GM12864 (cell line): Measurements from ENCODE around the gene EGFR.
"Not testable (repeated sequence)": the region's sequence is repeated elsewhere in the genome, so short reads cannot be mapped to it uniquely, and the experiment has no call there.

Experiments
- DNase-seq: peaks from one replicate; pipeline ENCODE4 v3.0.0-alpha.2; 2011; ENCODE audit warnings: low read depth
- H3K4me3 ChIP-seq: 2 replicates; pipeline ENCODE4 v1.5.1; 2011; ENCODE audit warnings: mild to moderate bottlenecking, low read depth, low read length, control low read depth
- TF ChIP-seq, protein P1 (sequence below): IDR thresholded peaks from 2 replicates; pipeline ENCODE4 v1.5.1; 2011; ENCODE audit warnings: low read depth, mild to moderate bottlenecking, moderate library complexity, low read length, control low read depth, inconsistent platforms; ENCODE audit errors: missing control alignments

EGFR gene

DNA sequence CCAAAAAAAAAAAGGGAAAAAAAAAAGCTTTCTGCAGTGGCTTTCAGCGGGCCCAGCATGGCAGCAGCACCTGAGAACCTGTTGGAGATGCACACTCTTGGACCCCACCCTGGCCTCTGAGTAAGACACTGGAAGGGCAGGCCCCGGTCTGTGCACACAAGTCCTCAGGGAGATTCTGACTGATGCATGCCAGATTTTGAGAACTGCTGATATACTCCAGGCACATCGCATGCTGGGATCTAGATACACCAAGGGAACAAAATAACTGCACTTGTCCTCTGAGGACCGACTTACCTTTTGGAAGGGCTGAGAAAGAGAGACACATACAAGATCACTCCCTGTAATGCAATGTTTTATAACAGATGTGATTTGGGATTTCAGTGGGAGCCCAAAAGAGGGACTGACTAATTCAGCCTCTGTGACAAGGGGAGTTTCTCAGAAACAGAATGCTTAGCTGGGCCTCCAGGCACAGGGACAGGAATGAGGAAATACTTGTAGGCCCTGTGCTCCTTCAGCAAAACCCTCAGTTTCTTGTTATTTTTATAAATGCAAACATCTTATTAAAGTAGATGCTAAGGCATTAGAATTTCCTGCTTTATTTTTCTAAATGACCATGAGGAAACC lies 8.2 kb downstream of the EGFR start:
- DNase-seq, result no peak
- H3K4me3 ChIP-seq, result no peak overlapping the region
- TF ChIP-seq, protein P1, sequence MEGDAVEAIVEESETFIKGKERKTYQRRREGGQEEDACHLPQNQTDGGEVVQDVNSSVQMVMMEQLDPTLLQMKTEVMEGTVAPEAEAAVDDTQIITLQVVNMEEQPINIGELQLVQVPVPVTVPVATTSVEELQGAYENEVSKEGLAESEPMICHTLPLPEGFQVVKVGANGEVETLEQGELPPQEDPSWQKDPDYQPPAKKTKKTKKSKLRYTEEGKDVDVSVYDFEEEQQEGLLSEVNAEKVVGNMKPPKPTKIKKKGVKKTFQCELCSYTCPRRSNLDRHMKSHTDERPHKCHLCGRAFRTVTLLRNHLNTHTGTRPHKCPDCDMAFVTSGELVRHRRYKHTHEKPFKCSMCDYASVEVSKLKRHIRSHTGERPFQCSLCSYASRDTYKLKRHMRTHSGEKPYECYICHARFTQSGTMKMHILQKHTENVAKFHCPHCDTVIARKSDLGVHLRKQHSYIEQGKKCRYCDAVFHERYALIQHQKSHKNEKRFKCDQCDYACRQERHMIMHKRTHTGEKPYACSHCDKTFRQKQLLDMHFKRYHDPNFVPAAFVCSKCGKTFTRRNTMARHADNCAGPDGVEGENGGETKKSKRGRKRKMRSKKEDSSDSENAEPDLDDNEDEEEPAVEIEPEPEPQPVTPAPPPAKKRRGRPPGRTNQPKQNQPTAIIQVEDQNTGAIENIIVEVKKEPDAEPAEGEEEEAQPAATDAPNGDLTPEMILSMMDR, result no peak

DNA sequence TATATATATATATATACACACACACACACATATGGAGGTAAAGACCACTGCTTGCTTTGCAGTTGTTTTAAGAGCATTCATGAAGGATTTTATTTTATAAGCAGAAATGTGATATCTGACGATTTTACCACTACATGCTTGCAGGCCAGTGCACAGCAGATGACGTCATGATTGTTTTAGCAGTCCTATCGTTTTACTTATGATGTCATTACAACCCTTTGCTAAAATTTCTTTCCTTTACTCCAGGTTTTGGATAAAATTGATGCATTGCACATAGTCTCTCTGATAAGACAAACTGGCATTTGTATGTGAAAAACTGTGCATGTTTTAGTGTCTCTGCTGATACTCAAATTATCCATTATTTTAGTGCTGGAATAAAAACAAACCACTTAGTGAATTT lies 9.2 kb downstream of the EGFR start:
- DNase-seq, result no peak
- TF ChIP-seq, protein P1, result no peak
- no peak overlapping the region for H3K4me3 ChIP-seq

DNA sequence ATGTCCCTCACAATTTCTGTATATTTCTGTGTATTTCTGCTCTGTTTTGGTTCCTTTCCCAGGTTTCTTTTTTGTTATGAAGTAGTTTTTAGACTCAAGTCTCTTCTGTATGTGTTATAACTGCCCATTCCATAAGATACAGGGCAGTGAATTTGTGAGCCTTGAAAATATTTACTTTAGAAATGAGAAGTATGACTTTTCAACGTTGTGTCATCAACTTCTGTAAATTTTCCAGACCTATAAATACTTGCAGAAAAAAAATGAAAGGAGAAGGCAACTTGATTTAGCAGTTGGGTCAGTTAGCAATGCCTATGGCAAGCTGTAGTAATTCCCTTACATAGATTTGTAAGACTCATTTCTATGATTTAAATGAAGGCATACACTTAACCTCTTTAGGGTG lies 11.5 kb downstream of the EGFR start:
- TF ChIP-seq, protein P1, result no peak
- DNase-seq, result no peak

DNA sequence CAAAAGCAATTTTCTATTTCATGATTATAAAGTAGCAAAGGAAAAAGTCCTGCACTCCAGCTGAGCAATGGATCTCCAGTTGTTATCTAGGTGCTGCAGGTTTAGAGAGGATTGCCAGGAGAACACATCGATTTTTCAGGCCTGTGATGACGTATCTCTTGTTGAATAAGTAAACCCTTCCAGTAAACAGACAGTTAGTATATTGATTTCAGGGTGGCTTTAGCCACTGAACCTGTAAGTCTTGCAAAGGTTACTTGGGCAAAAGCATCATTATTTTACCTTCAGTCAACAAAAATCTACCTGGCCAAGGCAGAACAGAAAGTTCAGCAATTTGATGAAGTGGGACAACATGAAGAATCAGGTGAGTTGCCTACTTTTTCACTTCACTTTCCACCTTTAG lies 12.3 kb downstream of the EGFR start:
- H3K4me3 ChIP-seq, result no peak overlapping the region
- TF ChIP-seq, protein P1, result no peak
- no peak for DNase-seq

More for the DNA sequence above, 11.5 kb downstream of the EGFR start:
- no peak overlapping the region for H3K4me3 ChIP-seq

DNA sequence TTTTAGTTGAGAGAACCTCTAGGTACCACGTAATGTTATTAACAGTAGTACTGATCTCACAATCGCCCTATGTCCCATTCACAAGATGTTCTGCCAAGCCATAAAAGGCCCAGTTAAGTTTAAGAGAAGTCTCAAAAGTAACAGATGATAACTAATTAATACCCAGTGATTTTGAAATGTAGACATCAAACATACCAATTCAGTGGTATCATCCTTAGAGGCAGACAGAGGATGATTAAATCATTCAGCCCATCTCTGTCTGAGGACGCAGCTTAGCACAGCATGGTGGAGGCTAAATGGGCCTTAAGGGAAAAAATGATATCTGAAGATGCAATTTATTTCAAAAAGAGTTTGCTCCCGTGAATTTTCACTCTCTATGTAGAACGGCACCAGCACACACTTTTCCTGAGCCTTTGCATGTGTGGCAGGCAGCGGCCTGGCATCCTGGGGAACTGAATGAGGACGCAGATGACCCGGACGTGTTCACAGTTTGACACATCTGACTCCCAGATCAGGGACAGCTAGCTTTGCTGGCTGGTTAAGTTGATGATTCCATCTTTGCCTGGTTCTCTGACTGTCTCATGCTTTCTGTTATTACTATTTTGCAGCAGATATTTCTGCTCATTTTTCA lies 13.4 kb downstream of the EGFR start:
- no peak for DNase-seq
- no peak overlapping the region for H3K4me3 ChIP-seq
- TF ChIP-seq, protein P1, result no peak

DNA sequence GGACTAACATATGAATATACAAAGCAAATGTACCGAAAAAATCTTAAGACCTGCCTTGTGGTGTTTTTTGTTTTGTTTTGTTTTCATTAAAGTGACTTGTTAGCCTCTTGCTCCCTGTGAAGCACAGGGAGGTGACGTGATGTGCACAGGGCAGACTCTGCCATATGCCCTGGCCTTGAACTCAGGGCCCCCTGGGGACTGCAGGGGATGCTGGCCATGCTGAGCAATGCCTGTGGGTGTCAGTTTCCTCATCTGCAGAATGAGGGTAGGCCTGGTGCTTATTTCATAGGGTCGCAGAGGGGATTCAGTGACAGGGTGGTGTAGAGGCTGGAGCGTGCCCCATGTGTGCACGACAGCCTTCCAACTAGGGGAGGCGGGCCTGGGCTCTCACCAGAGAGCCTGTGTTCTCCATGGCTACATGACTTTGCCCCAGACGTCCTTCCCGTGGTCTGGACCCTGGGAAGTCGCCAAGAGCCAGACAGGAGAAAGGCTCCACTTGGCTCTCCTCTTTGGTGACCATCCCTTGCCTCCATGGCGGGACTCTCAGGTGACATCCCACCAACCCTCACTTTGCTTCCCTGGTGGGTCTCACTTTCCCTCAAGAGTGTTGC lies 14.5 kb downstream of the EGFR start:
- DNase-seq, result no peak
- TF ChIP-seq, protein P1, result no peak
- no peak overlapping the region for H3K4me3 ChIP-seq

DNA sequence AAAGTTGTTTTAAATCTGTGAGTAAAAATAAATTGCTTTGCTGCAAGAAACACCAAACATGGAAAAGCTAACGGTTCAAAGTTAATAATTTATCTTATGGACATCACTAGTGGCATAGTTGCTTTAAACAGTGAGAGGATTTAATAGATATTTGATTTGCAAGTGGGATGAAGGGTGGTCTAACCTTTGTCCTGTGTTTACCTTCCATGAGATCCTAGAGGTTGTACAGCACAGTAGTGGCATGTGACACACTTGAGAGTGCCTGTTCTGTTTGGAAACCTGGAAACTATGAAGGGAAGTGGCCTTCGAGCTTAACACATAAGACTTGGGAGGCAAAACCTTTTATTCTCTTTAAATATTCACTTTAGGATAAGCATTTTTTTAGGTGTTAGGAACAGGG lies 16.0 kb downstream of the EGFR start:
- no peak overlapping the region for H3K4me3 ChIP-seq

DNA sequence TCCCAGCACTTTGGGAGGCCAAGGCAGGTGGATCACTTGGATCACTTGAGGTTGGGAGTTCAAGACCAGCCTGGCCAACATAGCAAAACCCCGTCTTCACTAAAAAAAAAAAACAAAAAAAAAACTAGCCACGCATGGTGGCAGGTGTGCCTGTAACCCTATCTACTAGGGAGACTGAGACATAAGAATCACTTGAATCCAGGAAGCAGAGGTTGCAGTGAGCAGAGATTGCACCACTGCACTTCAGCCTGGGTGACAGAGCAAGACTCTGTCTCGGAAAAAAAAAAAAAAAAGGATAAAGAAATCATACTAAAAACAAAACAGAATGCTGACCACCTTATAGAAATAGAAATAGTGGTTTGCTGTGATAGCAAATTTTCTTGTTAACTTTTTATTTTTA lies 16.6 kb downstream of the EGFR start:
- not testable (repeated sequence) for DNase-seq, H3K4me3 ChIP-seq

More for the DNA sequence above, 16.0 kb downstream of the EGFR start:
- DNase-seq, result no peak
- TF ChIP-seq, protein P1, result no peak
